CD1c-positive myeloid dendritic cell (primary cell): ENCODE data around the gene PCDHGA8.
A peak's percentile ranks its signal among the peaks of the same experiment; 100 is the strongest.
"Not testable (repeated sequence)": the region's sequence is repeated elsewhere in the genome, so short reads cannot be mapped to it uniquely, and the experiment has no call there.

Experiments
- DNase-seq: peaks from one replicate; pipeline ENCODE4 v3.0.0-alpha.2; 2016; ENCODE audit errors: extremely low spot score

PCDHGA8 gene

GRCh38 chr5:141371572-141372475, 20.6 kb upstream of the PCDHGA8 start:
- DNase-seq: no peak

GRCh38 chr5:141373673-141374317, 18.6 kb upstream of the PCDHGA8 start, which contains the start of gene PCDHGA6:
PCDHGA6 (plus strand) TSS chr5:141373891; CDS start chr5:141374084, 193 bp downstream.
- no peak for DNase-seq

- no peak for DNase-seq
Measured at GRCh38 chr5:141374627-141375026, 17.8 kb upstream of the PCDHGA8 start.

GRCh38 chr5:141375444-141376155, 16.8 kb upstream of the PCDHGA8 start:
- not testable (repeated sequence) for DNase-seq

- no peak for DNase-seq
Measured at GRCh38 chr5:141382469-141383294, 9.8 kb upstream of the PCDHGA8 start, which contains the start of gene PCDHGA7. PCDHGA7 (plus strand) TSS chr5:141382742; CDS start chr5:141382900, 158 bp downstream.

- DNase-seq: no peak
Measured at GRCh38 chr5:141383345-141383744, 9.1 kb upstream of the PCDHGA8 start.

- no peak for DNase-seq
Measured at GRCh38 chr5:141384471-141385267, 7.8 kb upstream of the PCDHGA8 start.

GRCh38 chr5:141387557-141388311, 4.7 kb upstream of the PCDHGA8 start, which contains the start of gene PCDHGB4:
PCDHGB4 (plus strand) TSS chr5:141387698; CDS start chr5:141387885, 187 bp downstream.
- DNase-seq: peak; percentile 44

GRCh38 chr5:141388661-141389060, 3.8 kb upstream of the PCDHGA8 start:
- no peak for DNase-seq

GRCh38 chr5:141389153-141390042, 3.0 kb upstream of the PCDHGA8 start:
- no peak for DNase-seq

- no peak for DNase-seq
Measured at GRCh38 chr5:141393267-141393666, 834 bp downstream of the PCDHGA8 start.

- DNase-seq: not testable (repeated sequence)
Measured at GRCh38 chr5:141394401-141395187, 2.2 kb downstream of the PCDHGA8 start.

GRCh38 chr5:141397756-141398551, 5.5 kb downstream of the PCDHGA8 start, which contains the start of gene PCDHGB5:
PCDHGB5 (plus strand) TSS chr5:141397947; CDS start chr5:141398128, 181 bp downstream.
- DNase-seq: peak; percentile 62

- no peak for DNase-seq
Measured at GRCh38 chr5:141398608-141399007, 6.2 kb downstream of the PCDHGA8 start.

GRCh38 chr5:141399555-141400258, 7.3 kb downstream of the PCDHGA8 start:
- no peak for DNase-seq
